ENCODE measurements around the gene ZNF277. TPM values are rescaled to one million over a fixed set of nuclear protein-coding genes. Genes with fewer than 3 reads are reported as not detected.
"Not testable (repeated sequence)": the region's sequence is repeated elsewhere in the genome, so short reads cannot be mapped to it uniquely, and the experiment has no call there.

ZNF277 gene
- polyA plus RNA-seq, 1 donor = 25.4 TPM

DNA sequence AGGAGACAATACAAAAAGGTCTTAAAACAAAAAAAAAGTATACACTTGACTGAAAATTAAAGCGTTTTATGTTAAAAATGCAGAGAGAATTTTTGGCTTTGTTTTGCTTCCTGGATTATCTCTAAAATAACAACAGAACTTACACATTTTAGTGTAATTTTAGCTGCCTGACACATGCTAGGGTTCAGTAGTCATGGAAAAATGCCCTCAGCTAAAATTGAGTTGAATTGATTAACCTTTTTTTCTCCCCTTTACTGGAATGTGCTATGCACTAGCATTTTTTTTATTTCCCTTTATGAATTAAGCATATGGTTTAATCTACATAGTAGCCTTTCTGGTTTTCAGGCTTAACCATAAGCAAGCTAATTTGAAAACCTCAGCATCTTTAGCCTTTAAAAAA, 89.9 kb downstream of the ZNF277 start:
- DNase-seq = no peak

GRCh38 chr7:112297681-112298080, 91.2 kb downstream of the ZNF277 start:
- no peak for DNase-seq

GRCh38 chr7:112298543-112299100, 92.1 kb downstream of the ZNF277 start:
- no peak for DNase-seq

- DNase-seq = no peak
Measured at GRCh38 chr7:112300072-112300471, 93.6 kb downstream of the ZNF277 start.

DNA sequence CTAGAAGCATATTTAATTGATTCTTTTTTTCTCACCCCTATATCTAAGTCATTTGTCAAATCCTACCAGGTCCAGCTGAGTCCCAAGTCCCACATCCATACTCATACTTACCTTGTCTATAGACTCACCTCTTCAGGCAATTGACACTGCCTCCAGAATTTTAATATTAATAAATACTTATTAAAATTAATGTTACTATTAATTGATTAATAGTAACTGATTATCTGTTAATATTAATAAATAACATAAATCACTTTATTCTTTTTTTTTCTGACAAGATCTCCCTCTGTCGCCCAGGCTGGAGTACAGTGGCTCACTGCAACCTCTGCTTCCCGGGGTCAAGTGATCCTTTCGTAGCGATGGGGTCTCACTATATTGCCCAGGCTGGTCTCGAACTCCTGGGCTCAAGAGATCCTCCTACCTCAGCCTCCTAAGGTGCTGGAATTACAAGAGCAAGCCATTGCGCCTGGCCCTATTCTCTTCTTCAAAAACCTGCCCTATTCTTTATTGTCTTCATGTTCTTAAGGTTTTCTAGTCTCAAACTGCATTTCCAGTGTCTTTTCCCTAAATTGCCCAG, 94.4 kb downstream of the ZNF277 start:
- DNase-seq = no peak

DNA sequence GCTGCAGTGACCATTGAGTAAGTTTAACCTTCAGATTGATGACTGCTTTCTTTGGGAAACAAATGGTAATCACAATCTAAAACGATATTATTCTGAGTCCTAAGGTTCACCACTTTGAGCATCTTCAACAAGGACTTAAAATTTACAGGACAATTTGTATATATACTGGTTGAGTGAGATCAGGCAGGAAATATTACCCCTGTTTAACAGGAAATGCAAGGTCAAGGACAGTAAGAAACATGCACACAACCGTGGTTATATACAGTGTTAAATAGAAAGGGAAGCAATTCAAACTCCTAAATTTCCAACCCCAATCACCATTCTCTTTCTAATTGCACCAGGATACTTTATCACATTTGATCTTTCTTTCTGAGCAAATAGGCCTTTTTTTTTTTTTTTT, 96.1 kb downstream of the ZNF277 start:
- DNase-seq = no peak

DNA sequence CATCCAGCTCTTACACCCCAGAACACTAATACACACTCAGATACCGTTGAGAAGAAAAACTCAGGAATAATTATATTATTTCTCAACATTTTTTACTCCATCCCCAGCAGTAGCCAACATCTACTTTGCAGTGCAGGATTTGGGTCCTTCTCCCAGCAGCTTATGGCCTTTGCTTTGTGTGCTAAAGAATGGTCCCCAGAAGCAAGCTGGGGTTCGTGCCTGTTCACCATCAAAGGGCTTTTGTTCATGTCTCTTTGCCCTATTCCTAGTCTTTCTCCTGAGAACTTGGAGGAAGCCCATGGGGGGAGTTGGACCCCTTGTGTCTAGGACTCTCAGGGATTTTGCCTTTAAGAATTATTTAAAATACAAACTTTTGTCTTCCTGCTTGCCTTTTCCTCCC, 100.4 kb downstream of the ZNF277 start:
- no peak for DNase-seq

- no peak for DNase-seq
Measured at GRCh38 chr7:112307506-112307905, 101.0 kb downstream of the ZNF277 start.

DNA sequence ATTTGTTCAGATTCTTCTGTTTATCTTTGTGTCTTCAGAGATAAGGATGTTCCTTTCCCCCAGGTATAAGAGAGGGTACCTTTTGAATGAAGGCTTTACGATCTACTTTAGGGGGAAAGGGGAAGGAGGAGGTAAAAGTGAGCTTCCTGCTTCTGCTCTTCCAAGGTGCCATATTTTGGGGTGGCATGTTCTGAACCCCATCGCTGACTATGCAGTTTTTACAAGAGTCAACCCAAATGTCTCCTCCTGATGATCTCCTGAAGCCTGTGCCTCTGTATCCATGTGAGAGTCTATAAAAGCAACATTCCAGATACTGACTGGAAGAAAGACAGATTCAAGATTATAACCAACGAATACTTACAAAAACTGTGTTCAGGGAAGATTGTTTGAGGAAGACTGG, 102.5 kb downstream of the ZNF277 start:
- DNase-seq = no peak

DNA sequence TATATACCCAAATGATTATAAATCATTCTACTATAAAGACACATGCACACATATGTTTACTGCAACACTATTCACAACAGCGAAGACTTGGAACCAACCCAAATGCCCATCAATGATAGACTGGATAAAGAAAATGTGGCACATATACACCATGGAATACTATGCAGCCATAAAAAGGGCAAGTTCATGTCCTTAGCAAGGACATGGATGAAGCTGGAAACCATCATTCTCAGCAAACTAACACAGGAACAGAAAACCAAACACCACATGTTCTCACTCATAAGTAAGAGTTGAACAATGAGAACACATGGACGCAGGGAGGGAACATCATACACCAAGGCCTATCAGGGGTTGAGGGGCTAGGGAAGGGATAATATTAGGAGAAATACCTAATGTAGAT, 110.3 kb downstream of the ZNF277 start:
- DNase-seq = not testable (repeated sequence)

DNA sequence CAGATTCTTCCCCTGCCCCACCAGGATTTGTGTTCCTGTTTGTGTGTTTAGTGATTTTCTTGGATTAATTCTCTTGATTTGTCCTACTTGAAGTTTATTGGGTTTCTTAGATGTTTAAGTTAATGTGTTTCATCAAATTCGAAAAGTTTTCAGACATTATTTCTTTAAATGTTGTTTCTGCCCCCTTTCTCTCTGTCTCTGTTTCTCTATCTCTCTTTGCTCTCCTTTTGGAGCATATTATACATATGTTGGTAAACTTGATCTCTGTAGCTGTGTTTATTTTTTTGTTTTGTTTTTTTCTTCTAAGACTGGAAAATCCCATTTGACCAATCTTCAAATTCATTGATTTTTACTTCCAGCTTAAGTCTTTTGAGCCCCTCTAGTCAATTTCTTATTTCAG, 115.6 kb downstream of the ZNF277 start:
- no peak for DNase-seq

GRCh38 chr7:112327566-112327965, 121.1 kb downstream of the ZNF277 start:
- DNase-seq = no peak

- no peak for DNase-seq
Measured at GRCh38 chr7:112331492-112331891, 125.0 kb downstream of the ZNF277 start.

- DNase-seq = no peak
Measured at GRCh38 chr7:112334366-112334765, 127.9 kb downstream of the ZNF277 start.

GRCh38 chr7:112336261-112336660, 129.8 kb downstream of the ZNF277 start:
- DNase-seq = no peak

- DNase-seq = no peak
Measured at GRCh38 chr7:112336936-112337576, 130.6 kb downstream of the ZNF277 start.

DNA sequence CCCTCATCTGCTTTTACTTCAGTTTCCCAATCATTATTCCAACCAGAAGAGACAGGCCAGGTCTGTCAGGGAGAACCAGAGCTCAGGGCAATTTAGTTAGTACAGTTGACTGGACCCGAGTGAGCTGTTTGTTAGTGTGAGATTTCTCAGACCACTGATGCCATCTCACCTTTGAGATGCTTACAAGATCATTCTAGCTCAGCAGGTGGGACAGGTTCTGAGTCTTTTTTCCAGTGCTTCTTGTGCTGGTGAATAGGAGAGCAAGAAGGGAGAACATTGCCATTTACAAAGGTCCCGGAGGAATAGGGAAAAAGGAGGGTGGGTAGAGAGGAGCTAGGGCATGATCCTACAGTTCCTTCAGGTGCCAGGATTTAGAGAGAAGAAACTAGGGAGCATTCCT, 131.4 kb downstream of the ZNF277 start:
- DNase-seq = no peak

- no peak for DNase-seq
Measured at GRCh38 chr7:112338786-112339185, 132.3 kb downstream of the ZNF277 start.

DNA sequence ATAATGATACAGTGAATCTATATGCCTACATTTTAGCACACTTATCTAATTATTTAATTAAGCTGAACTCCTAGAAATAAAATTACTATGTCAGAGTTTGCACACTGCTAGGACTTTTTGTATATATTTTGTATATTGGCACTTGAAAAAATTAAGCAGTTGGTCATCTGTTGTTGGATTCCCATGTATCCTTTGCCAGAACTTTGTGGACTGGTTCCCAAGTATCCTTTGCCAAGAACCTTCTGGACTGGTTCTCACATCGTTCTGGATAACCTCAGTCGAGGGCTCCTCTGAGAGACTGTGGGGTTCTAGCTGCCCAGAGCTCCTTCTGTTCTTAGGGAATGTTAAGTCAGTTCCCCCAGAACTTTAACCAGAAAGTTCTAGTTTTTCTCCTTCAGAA, 135.0 kb downstream of the ZNF277 start:
- DNase-seq = no peak

DNA sequence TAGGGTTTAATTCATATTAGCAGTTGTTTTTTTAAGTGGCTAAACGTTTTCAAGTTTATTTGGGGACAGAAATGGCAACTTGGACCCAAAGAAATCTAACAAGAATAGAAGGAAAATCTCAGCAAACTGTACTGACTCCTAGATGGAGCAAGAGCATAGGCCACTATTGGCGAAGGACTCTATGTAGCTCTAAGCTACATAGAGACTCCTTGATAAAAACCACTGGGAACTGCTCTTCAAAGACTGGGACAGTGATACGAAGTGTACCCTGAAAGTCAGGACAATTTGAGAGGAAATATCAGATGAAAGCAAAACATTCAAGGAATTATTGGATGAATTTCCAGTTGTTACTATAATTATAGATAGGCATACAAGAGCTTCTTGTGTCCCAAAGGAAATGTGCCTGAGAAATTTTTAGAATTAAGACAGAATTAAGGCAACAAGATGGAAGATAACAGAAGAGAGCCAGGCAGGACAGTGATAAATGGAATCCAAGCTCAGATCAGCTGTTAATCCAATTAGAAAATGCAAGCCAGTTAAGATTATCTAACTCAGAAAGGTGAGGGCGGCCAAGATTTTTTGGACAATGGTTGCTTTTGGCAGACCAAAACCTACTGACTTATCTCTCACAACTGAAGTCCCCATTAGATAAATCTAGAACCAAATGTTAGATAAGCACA, 140.0 kb downstream of the ZNF277 start:
- DNase-seq = no peak

DNA sequence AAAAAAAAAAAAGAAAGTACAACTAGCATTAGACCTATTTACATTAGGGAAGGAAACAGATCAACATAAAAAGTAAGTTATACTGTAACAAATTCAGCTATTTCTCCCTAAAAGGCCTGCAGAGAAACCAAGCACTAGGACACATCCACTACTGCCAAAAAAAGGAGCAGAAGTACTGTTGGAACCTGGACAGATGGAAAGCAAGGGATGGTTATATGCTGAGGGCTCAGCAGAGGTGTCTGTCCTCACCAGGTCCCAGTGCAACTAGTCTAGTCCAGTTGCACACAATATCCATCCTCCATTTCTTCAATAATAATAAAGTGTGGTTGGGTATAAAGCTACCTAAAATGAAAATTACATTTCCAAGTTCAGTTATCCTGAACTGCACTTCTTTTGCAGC, 140.6 kb downstream of the ZNF277 start:
- no peak for DNase-seq

DNA sequence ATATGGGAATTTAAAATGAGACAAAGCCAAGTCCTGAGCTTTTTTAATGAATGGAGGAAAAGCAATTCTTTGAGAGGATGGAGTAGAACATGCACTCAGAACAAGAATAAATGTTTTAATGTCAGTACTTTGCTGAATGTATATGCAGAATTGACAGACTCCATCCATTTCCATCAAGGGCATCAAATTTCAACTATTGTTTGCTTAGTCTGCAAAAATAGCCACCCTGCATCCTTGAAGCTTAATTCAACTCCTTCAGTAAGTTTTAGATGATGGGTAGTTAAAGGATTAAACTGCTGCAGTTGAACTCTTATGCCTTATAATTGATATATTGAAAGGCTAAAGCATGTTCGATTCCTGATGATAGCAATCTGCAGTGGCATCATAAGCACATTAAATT, 144.1 kb downstream of the ZNF277 start:
- no peak for DNase-seq

GRCh38 chr7:112356596-112356995, 150.1 kb downstream of the ZNF277 start:
- no peak for DNase-seq

- no peak for DNase-seq
Measured at GRCh38 chr7:112357136-112357535, 150.6 kb downstream of the ZNF277 start.
